H9 (cell line): Measurements from ENCODE around the gene FXYD7. TPM values are rescaled to one million over a fixed set of nuclear protein-coding genes. Genes with fewer than 3 reads are reported as not detected.

ENCODE experiments used
- DNase-seq: peaks from one replicate; pipeline ENCODE4 v3.0.0-alpha.2; 2017
- H2AFZ ChIP-seq: one replicate; pipeline ENCODE4 v1.6.1; 2013; ENCODE audit warnings: mild to moderate bottlenecking, low read length, control low read depth, moderate library complexity
- H2AK5ac ChIP-seq: 2 replicates; pipeline ENCODE4 v1.6.1; 2013; ENCODE audit warnings: low read length, control low read depth, mixed read lengths; ENCODE audit not compliant: insufficient read length
- H2BK120ac ChIP-seq: one replicate; pipeline ENCODE4 v1.6.1; 2013; ENCODE audit warnings: low read depth, mild to moderate bottlenecking, low read length, control low read depth, inconsistent platforms; ENCODE audit not compliant: poor library complexity, severe bottlenecking
- H2BK12ac ChIP-seq: 2 replicates; pipeline ENCODE4 v1.6.1; 2013; ENCODE audit warnings: low read length, control low read depth, mixed read lengths, low read depth; ENCODE audit not compliant: insufficient read length
- H2BK15ac ChIP-seq: 2 replicates; pipeline ENCODE4 v1.6.1; 2013; ENCODE audit warnings: low read depth, low read length, control low read depth
- H2BK20ac ChIP-seq: one replicate; pipeline ENCODE4 v1.6.1; 2013; ENCODE audit warnings: low read depth, mild to moderate bottlenecking, low read length, control low read depth, inconsistent platforms; ENCODE audit not compliant: poor library complexity, severe bottlenecking
- H2BK5ac ChIP-seq: 2 replicates; pipeline ENCODE4 v1.6.1; 2013; ENCODE audit warnings: low read length, control low read depth, mixed read lengths; ENCODE audit not compliant: insufficient read length
- H3K14ac ChIP-seq: 2 replicates; pipeline ENCODE4 v1.6.1; 2013; ENCODE audit warnings: low read length, control low read depth; ENCODE audit not compliant: insufficient read depth
- H3K18ac ChIP-seq: 2 replicates; pipeline ENCODE4 v1.6.1; 2013; ENCODE audit warnings: low read depth, mild to moderate bottlenecking, mixed read lengths, low read length, control low read depth; ENCODE audit not compliant: insufficient read length
- H3K23ac ChIP-seq: 2 replicates; pipeline ENCODE4 v1.6.1; 2013; ENCODE audit warnings: low read length, control low read depth, mixed read lengths, low read depth; ENCODE audit not compliant: insufficient read length
- H3K23me2 ChIP-seq: 2 replicates; pipeline ENCODE4 v1.6.1; 2013; ENCODE audit warnings: low read depth, mild to moderate bottlenecking, mixed read lengths, low read length, control low read depth; ENCODE audit not compliant: insufficient read length, poor library complexity, severe bottlenecking
- H3K27ac ChIP-seq: 2 replicates; pipeline ENCODE4 v1.5.1; 2013; ENCODE audit warnings: low read length, control low read depth, mixed read lengths, low read depth; ENCODE audit not compliant: insufficient read length
- H3K27me3 ChIP-seq: 2 replicates; pipeline ENCODE4 v1.6.1; 2013; ENCODE audit warnings: low read length, control low read depth, inconsistent platforms; ENCODE audit not compliant: insufficient read depth
- H3K4ac ChIP-seq: 2 replicates; pipeline ENCODE4 v1.6.1; 2013; ENCODE audit warnings: low read depth, mild to moderate bottlenecking, control low read depth, inconsistent platforms, low read length, moderate library complexity
- H3K4me1 ChIP-seq: 2 replicates; pipeline ENCODE4 v1.6.1; 2013; ENCODE audit warnings: low read length, control low read depth, inconsistent platforms; ENCODE audit not compliant: insufficient read depth
- H3K4me2 ChIP-seq: 2 replicates; pipeline ENCODE4 v1.6.1; 2013; ENCODE audit warnings: low read length, control low read depth, mixed read lengths; ENCODE audit not compliant: insufficient read length, insufficient read depth
- H3K56ac ChIP-seq: 2 replicates; pipeline ENCODE4 v1.6.1; 2013; ENCODE audit warnings: low read depth, mild to moderate bottlenecking, mixed read lengths, low read length, control low read depth; ENCODE audit not compliant: insufficient read length
- H3K79me1 ChIP-seq: 2 replicates; pipeline ENCODE4 v1.6.1; 2013; ENCODE audit warnings: low read depth, mild to moderate bottlenecking, moderate library complexity, low read length, control low read depth, inconsistent platforms; ENCODE audit not compliant: insufficient read depth, poor library complexity, severe bottlenecking
- H3K79me2 ChIP-seq: 2 replicates; pipeline ENCODE4 v1.6.1; 2013; ENCODE audit warnings: low read length, control low read depth, inconsistent platforms; ENCODE audit not compliant: insufficient read depth
- H3K9ac ChIP-seq: 2 replicates; pipeline ENCODE4 v1.6.1; 2013; ENCODE audit warnings: low read length, control low read depth, mixed read lengths; ENCODE audit not compliant: insufficient read length; ENCODE audit errors: extremely low read depth
- H3K9me3 ChIP-seq: one replicate; pipeline ENCODE4 v1.6.1; 2013; ENCODE audit warnings: low read depth, low read length, inconsistent platforms; ENCODE audit not compliant: control insufficient read depth
- H3T11ph ChIP-seq: one replicate; pipeline ENCODE4 v1.6.1; 2013; ENCODE audit warnings: mild to moderate bottlenecking, low read length, control low read depth, inconsistent platforms
- H4K20me1 ChIP-seq: one replicate; pipeline ENCODE4 v1.6.1; 2013; ENCODE audit not compliant: control insufficient read depth, insufficient read length, insufficient read depth
- H4K5ac ChIP-seq: 2 replicates; pipeline ENCODE4 v1.6.1; 2013; ENCODE audit warnings: low read depth, mild to moderate bottlenecking, mixed read lengths, low read length, control low read depth; ENCODE audit not compliant: insufficient read length
- H4K8ac ChIP-seq: replicated peaks from 2 replicates; pipeline ENCODE4 v1.6.1; 2013; ENCODE audit warnings: low read length, control low read depth, mixed read lengths, low read depth; ENCODE audit not compliant: insufficient read length
- H4K91ac ChIP-seq: 2 replicates; pipeline ENCODE4 v1.6.1; 2013; ENCODE audit warnings: low read depth, mild to moderate bottlenecking, moderate library complexity, mixed read lengths, low read length, control low read depth; ENCODE audit not compliant: insufficient read length
- H3K27ac Mint-ChIP-seq, 3 experiments: 2 replicates in 2 of 3; 3 replicates in 1 of 3; pipeline ENCODE4 v1.8.0; 2020 to 2021; ENCODE audit warnings: mixed read lengths in 3 of 3, mild to moderate bottlenecking in 1 of 3, moderate library complexity in 1 of 3
- H3K27me3 Mint-ChIP-seq: 2 replicates; pipeline ENCODE4 v1.8.0; 2021; ENCODE audit warnings: low read depth, mild to moderate bottlenecking, moderate library complexity, mixed read lengths
- H3K36me3 Mint-ChIP-seq, 3 experiments: 2 replicates in 2 of 3; 3 replicates in 1 of 3; pipeline ENCODE4 v1.8.0; 2020 to 2021; ENCODE audit warnings: low read depth in 3 of 3, mixed read lengths in 3 of 3; ENCODE audit not compliant: insufficient read depth in 1 of 3
- H3K4me1 Mint-ChIP-seq, 2 experiments: 2 replicates each; pipeline ENCODE4 v1.8.0; 2020; ENCODE audit warnings: mixed read lengths in 2 of 2
- H3K4me3 Mint-ChIP-seq, 2 experiments: 2 replicates in 1 of 2; 3 replicates in 1 of 2; pipeline ENCODE4 v1.8.0; 2020 to 2021; ENCODE audit warnings: mild to moderate bottlenecking in 2 of 2, mixed read lengths in 2 of 2, moderate library complexity in 1 of 2
- H3K9me3 Mint-ChIP-seq, 2 experiments: 2 replicates in 1 of 2; 3 replicates in 1 of 2; pipeline ENCODE4 v1.8.0; 2020; ENCODE audit warnings: mild to moderate bottlenecking in 2 of 2, mixed read lengths in 2 of 2, moderate library complexity in 1 of 2
- WGBS: extraction: QIAGEN DNeasy Blood & Tissue Kit; methylation state at CpG from one replicate; pipeline ENCODE4 v1.1.7; 2013; ENCODE audit warnings: missing lambda C conversion rate, low lambda C conversion rate, mixed read lengths; ENCODE audit not compliant: insufficient read length; ENCODE audit errors: extremely low coverage; 5-methylcytosine and 5-hydroxymethylcytosine counted together
- total RNA-seq: library from RNA; stranded (reverse); gene quantifications from 2 replicates; pipeline ENCODE4 v1.2.1, GENCODE V29; 2021
- TF ChIP-seq, protein P1 (sequence below): fragments of 200-600 bp; sonication (generic); conservative IDR thresholded peaks from 3 replicates; pipeline ENCODE4 v1.8.0; 2021; ENCODE audit warnings: antibody characterized with exemption, mild to moderate bottlenecking

Gene FXYD7
- total RNA-seq, 1 experiment from 2014 or later, result 9.0 TPM

DNA sequence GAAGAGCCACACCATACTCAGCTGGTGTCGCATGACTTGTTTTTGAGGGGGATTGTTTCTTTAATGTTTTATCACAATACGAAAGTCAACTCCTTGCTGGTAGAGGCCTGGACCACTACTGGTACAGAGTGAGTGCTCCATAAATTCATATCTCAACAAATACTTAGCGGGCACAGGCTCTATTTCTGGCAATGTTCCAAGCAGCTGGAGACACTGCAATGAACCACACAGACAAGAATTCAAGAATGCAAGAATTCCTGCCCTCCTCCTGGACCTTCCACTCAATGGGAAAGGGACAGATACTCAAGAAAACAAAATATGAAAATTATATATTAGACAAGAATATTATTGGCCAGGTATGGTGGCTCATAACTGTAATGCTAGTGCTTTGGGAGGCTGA is 6.4 kb downstream of the FXYD7 start:
- H4K8ac ChIP-seq, result no peak overlapping the region
- no peaks in the 10 kb centered on the region for H3K79me1 ChIP-seq
- no peak overlapping the region for H3K14ac ChIP-seq
- no peak overlapping the region for H3T11ph ChIP-seq
- no peak overlapping the region for H2BK5ac ChIP-seq
- WGBS, result no CpG with 5 or more reads among the region's 3 CpGs
- Mint-ChIP-seq H3K36me3 (peaks cover 3 to 10% (median 5%) of the 10 kb centered on the region in 3 experiments; a peak in 4 of 7 replicates), H3K4me1 (peaks cover 40 to 46% of the 10 kb centered on the region in 2 experiments), H3K9me3 (no peaks in the 10 kb centered on the region; a peak in 1 of 5 replicates), H3K27ac (no peak overlapping the region; a peak in 1 of 7 replicates), H3K4me3 (no peak overlapping the region), H3K27me3 (peaks cover 11% of the 10 kb centered on the region)
- DNase-seq, result no peak
- H3K23ac ChIP-seq, result no peak overlapping the region
- no peak overlapping the region for H4K91ac ChIP-seq
- no peak overlapping the region for H3K18ac ChIP-seq
- no peak overlapping the region for H2BK20ac ChIP-seq
- H2AK5ac ChIP-seq, result no peak overlapping the region
- H3K9me3 ChIP-seq, result no peaks in the 10 kb centered on the region
- peaks cover 13% of the 10 kb centered on the region for H3K23me2 ChIP-seq
- no peak overlapping the region for H3K56ac ChIP-seq
- H3K27ac ChIP-seq, result no peak overlapping the region
- no peaks in the 10 kb centered on the region for H3K79me2 ChIP-seq
- peaks cover 10% of the 10 kb centered on the region; the same call in 1 of the 2 replicates for H3K4me1 ChIP-seq
- H4K5ac ChIP-seq, result no peak overlapping the region
- no peak overlapping the region for H2BK12ac ChIP-seq
- no peaks in the 10 kb centered on the region for H4K20me1 ChIP-seq
- H2BK15ac ChIP-seq, result no peak overlapping the region
- no peak overlapping the region for H3K4me2 ChIP-seq
- no peak overlapping the region for H2BK120ac ChIP-seq
- TF ChIP-seq, protein P1, sequence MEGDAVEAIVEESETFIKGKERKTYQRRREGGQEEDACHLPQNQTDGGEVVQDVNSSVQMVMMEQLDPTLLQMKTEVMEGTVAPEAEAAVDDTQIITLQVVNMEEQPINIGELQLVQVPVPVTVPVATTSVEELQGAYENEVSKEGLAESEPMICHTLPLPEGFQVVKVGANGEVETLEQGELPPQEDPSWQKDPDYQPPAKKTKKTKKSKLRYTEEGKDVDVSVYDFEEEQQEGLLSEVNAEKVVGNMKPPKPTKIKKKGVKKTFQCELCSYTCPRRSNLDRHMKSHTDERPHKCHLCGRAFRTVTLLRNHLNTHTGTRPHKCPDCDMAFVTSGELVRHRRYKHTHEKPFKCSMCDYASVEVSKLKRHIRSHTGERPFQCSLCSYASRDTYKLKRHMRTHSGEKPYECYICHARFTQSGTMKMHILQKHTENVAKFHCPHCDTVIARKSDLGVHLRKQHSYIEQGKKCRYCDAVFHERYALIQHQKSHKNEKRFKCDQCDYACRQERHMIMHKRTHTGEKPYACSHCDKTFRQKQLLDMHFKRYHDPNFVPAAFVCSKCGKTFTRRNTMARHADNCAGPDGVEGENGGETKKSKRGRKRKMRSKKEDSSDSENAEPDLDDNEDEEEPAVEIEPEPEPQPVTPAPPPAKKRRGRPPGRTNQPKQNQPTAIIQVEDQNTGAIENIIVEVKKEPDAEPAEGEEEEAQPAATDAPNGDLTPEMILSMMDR, result no peak
- H3K4ac ChIP-seq, result no peak overlapping the region
- H2AFZ ChIP-seq, result no peak overlapping the region
- no peak overlapping the region for H3K9ac ChIP-seq
- H3K27me3 ChIP-seq, result no peaks in the 10 kb centered on the region
